CD8-positive, alpha-beta memory T cell (primary cell): ENCODE results near the gene CDKL2. TPM values are rescaled to one million over a fixed set of nuclear protein-coding genes. Genes with fewer than 3 reads are reported as not detected.
A peak's percentile ranks its signal among the peaks of the same experiment; 100 is the strongest.

Experiments
- CTCF ChIA-PET: fragments of 350-600 bp; sonication (Branson Sonifier 250); formaldehyde crosslinking; loops from one replicate; lab custom pipeline; 2021; ENCODE audit warnings: antibody characterized with exemption; lab: Charles Lee
- POLR2A ChIA-PET: fragments of 350-600 bp; sonication (Branson Sonifier 250); formaldehyde crosslinking; loops from one replicate; lab custom pipeline; 2021; ENCODE audit warnings: antibody characterized with exemption; lab: Charles Lee
- DNase-seq, 5 donors: peaks; one replicate each; pipeline versions ENCODE4 v3.0.0 to v3.0.0-alpha.2; 2020 to 2022; ENCODE audit warnings: mixed read lengths in 1 of 5
- H3K27ac ChIP-seq: one replicate; pipeline ENCODE4 v1.7.0; 2013; ENCODE audit warnings: low read depth, mild to moderate bottlenecking, low read length, moderate library complexity
- H3K27me3 ChIP-seq: 2 replicates; pipeline ENCODE4 v1.7.0; 2013; ENCODE audit warnings: low read length, mild to moderate bottlenecking; ENCODE audit not compliant: insufficient read depth, poor library complexity, severe bottlenecking
- H3K36me3 ChIP-seq: 2 replicates; pipeline ENCODE4 v1.7.0; 2013; ENCODE audit warnings: mild to moderate bottlenecking, low read length, moderate library complexity; ENCODE audit not compliant: insufficient read depth
- H3K4me1 ChIP-seq: 2 replicates; pipeline ENCODE4 v1.7.0; 2013; ENCODE audit warnings: mild to moderate bottlenecking, low read length, moderate library complexity; ENCODE audit not compliant: insufficient read depth
- H3K4me3 ChIP-seq: 2 replicates; pipeline ENCODE4 v1.7.0; 2013; ENCODE audit warnings: mild to moderate bottlenecking, low read length
- H3K9me3 ChIP-seq: 2 replicates; pipeline ENCODE4 v1.7.0; 2013; ENCODE audit warnings: mild to moderate bottlenecking, low read length
- H3K27ac Mint-ChIP-seq, 8 donors: one replicate each; pipeline ENCODE4 v1.8.0; 2020 to 2021; ENCODE audit warnings: mixed read lengths in 8 of 8, mild to moderate bottlenecking in 6 of 8, inconsistent platforms in 3 of 8, moderate library complexity in 3 of 8
- H3K27me3 Mint-ChIP-seq, 2 donors: one replicate each; pipeline ENCODE4 v1.8.0; 2020 to 2021; ENCODE audit warnings: mixed read lengths in 2 of 2, mild to moderate bottlenecking in 1 of 2, moderate library complexity in 1 of 2
- H3K36me3 Mint-ChIP-seq, 3 donors: one replicate each; pipeline ENCODE4 v1.8.0; 2020 to 2021; ENCODE audit warnings: mixed read lengths in 3 of 3, inconsistent platforms in 1 of 3, mild to moderate bottlenecking in 1 of 3
- H3K4me1 Mint-ChIP-seq, 3 donors: one replicate each; pipeline ENCODE4 v1.8.0; 2020 to 2021; ENCODE audit warnings: mixed read lengths in 3 of 3, inconsistent platforms in 1 of 3, mild to moderate bottlenecking in 1 of 3
- H3K4me3 Mint-ChIP-seq, 7 donors: one replicate each; pipeline ENCODE4 v1.8.0; 2020 to 2021; ENCODE audit warnings: mixed read lengths in 7 of 7, mild to moderate bottlenecking in 6 of 7, moderate library complexity in 4 of 7, inconsistent platforms in 2 of 7
- H3K9me3 Mint-ChIP-seq, 5 donors: one replicate each; pipeline ENCODE4 v1.8.0; 2020 to 2022; ENCODE audit warnings: mixed read lengths in 5 of 5, mild to moderate bottlenecking in 3 of 5, moderate library complexity in 2 of 5, inconsistent platforms in 1 of 5
- polyA plus RNA-seq: library from polyadenylated mRNA; unstranded; fragments of 300-500 nt; fragmentation: Illumina TruSeq; gene quantifications from one replicate; pipeline ENCODE4 v1.2.3, GENCODE V29; 2021
- total RNA-seq, 2 experiments: library from RNA; stranded (reverse); gene quantifications; one replicate each; pipeline ENCODE4 v1.2.3, GENCODE V29; 2021

CDKL2 gene
- under 1 TPM; 0.27 to 0.37 TPM for total RNA-seq
- 0.47 TPM for polyA plus RNA-seq

DNA sequence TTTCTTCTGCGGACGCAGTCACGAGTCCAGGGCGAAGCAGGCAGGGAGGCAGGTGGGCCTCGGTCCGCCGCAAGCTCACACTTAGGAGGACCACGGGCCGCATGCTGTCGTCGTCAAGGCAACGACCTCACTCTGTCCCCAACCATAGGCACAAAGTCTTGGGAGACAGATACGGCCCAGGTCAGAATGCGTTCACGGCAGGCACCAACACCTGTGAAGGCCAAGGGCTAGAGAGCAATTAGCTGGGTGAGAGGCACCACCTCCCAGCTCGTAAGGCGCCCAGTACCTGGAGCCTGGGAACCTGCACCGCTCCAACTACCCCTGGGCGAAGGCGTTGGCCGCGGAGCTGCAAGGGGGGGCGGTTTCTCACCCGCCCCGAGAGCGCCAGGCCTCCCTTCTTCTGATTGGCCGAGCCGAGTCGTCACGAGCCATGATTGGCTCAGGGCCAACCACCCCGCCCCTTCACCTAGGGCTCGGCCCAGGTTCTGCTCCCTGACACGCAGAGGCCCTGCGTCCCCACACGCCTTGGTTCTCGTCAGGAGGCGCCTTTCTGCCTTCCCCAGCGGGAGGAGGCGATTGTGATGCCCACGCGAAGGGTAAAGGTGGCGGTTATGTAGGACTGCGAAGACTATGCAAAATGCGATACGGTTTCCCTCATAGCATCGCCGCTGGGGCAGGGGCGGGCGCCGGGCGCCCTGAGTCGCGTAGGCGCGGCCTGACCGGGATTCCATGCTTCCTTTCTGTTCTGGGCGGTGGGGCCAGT is at the start of gene CDKL2:
CDKL2 (minus strand) TSS at position 355 of the 763 bp plus-strand sequence. CDS start 4,540 bp downstream, outside the sequence.
- Mint-ChIP-seq H3K27ac (peak within 1 kb of the TSS; percentile 79 to 95 (median 87)), H3K4me3 (peak within 1 kb of the TSS; percentile 78 to 96 (median 93)), H3K4me1 (peaks cover 7 to 15% (median 8%) of the 10 kb centered on the region in 3 donors), H3K9me3 (no peaks in the 10 kb centered on the region), H3K27me3 (peaks cover 0 to 3% of the 10 kb centered on the region in 2 donors), H3K36me3 (peaks cover 0 to 2% (median 0%) of the 10 kb centered on the region in 3 donors)
- no peaks in the 10 kb centered on the region for H3K36me3 ChIP-seq
- CTCF ChIA-PET = interaction anchor here (0.9 to 1.0 kb wide), 2 partner anchors 17 to 29 kb away, joined by 3 read pairs; no protein-coding TSS in a partner anchor
- H3K4me1 ChIP-seq = peaks cover 5% of the 10 kb centered on the region
- peak within 1 kb of the TSS; percentile 7 for H3K27ac ChIP-seq
- no peaks in the 10 kb centered on the region for H3K27me3 ChIP-seq
- POLR2A ChIA-PET = interaction anchor here (0.6 to 1.5 kb wide), 3 partner anchors 42 to 94 kb away, joined by 3 to 8 read pairs (median 8); partner anchors contain the start of genes G3BP2 and USO1
- peak within 1 kb of the TSS; percentile 98 for H3K4me3 ChIP-seq
- peak; percentile 91 to 95 (median 92) for DNase-seq
- no peaks in the 10 kb centered on the region for H3K9me3 ChIP-seq

DNA sequence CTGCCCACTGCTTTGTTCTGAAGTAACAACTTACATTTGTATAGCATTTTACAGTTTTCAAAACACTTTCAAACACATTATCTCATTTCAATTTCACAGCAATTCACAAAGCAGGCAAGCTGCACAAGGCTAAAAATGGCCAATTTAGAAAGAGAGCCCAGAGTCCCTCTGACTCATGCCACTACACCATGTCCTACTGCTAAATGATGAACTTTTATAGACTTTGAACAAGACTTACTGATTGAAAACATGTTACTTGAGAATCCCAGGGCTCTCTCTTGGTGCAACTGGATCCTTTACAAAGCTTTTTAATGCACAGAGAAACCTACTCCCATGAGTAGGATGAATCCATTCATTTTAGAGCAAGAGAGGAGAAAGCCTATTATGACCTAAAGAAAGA is 48.6 kb upstream of the CDKL2 start:
- Mint-ChIP-seq H3K9me3 (no peaks in the 10 kb centered on the region), H3K4me1 (peaks cover 17 to 27% (median 23%) of the 10 kb centered on the region in 3 donors), H3K27me3 (no peaks in the 10 kb centered on the region), H3K36me3 (peaks cover 0 to 1% (median 0%) of the 10 kb centered on the region in 3 donors), H3K4me3 (no peak overlapping the region), H3K27ac (no peak overlapping the region)
- Histone ChIP-seq H3K9me3 (no peaks in the 10 kb centered on the region), H3K36me3 (no peaks in the 10 kb centered on the region), H3K4me3 (no peak overlapping the region), H3K4me1 (peaks cover 13% of the 10 kb centered on the region), H3K27ac (no peak overlapping the region), H3K27me3 (no peaks in the 10 kb centered on the region)
- POLR2A ChIA-PET = no interaction called here
- DNase-seq = no peak
- CTCF ChIA-PET = no interaction called here

DNA sequence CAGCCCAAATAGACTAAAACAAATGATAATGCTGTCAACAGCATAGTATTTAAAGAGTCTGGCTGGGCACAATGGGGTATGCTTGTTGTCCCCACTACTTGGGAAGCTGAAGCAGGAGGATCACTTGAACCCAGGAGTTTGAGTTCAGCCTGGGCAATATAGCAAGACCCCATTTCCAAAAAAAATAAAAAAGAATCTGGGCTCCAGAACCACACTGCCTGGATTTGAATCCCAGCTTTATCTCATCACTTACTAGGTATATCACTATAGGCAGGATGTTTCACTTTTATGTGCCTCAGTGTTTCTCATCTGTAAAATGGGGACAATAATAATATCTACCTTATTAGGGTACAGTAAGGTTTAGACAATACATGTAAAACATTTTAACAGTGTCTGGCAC is 48.1 kb upstream of the CDKL2 start:
- H3K9me3 Mint-ChIP-seq = no peaks in the 10 kb centered on the region
- ChIA-PET POLR2A (no interaction called here), CTCF (no interaction called here)
- H3K4me1 Mint-ChIP-seq = peaks cover 18 to 27% (median 24%) of the 10 kb centered on the region in 3 donors
- DNase-seq = no peak
- no peaks in the 10 kb centered on the region for H3K27me3 Mint-ChIP-seq
- H3K27ac Mint-ChIP-seq = no peak overlapping the region
- no peak overlapping the region for H3K4me3 ChIP-seq
- H3K36me3 ChIP-seq = no peaks in the 10 kb centered on the region
- H3K27ac ChIP-seq = no peak overlapping the region
- H3K9me3 ChIP-seq = no peaks in the 10 kb centered on the region
- no peak overlapping the region for H3K4me3 Mint-ChIP-seq
- peaks cover 0 to 3% (median 1%) of the 10 kb centered on the region in 3 donors for H3K36me3 Mint-ChIP-seq
- peaks cover 15% of the 10 kb centered on the region for H3K4me1 ChIP-seq
- H3K27me3 ChIP-seq = no peaks in the 10 kb centered on the region

DNA sequence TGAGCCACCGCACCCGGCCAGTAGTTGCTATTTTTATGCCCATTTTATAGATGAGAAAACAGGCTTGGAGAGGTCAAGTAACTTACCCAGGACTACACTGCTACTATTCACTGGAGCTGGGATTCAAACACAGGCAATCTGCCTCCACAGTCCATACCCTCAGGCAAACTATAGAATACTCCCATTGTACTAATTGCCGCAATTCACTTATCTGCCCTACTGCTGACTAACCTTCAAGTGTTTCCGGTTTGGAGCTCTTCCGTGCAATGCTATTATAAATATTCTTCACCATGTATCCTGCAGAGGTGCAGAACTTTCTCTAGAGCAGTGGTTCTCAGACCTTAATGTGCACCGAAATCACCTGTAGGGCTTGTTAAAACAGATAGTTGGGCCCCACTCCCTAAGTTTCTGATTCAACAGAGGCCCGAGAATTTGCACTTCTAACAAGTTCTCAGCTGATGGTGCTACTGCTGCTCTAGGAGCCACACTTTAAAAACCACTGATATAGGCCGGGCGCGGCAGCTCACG is 44.7 kb upstream of the CDKL2 start:
- Mint-ChIP-seq H3K4me1 (peaks cover 27 to 32% (median 32%) of the 10 kb centered on the region in 3 donors), H3K27ac (peak overlapping the region in 4 of 8 donors; percentile 32 to 57 (median 42)), H3K9me3 (peaks cover 0 to 2% (median 0%) of the 10 kb centered on the region in 5 donors), H3K4me3 (peak overlapping the region in 1 of 7 donors; percentile 34), H3K27me3 (peaks cover 0 to 3% of the 10 kb centered on the region in 2 donors), H3K36me3 (peaks cover 0 to 24% (median 2%) of the 10 kb centered on the region in 3 donors)
- CTCF ChIA-PET = interaction anchor here (1.5 to 7.5 kb wide), 2 partner anchors 35 to 49 kb away, joined by 4 to 50 read pairs; partner anchors contain the start of gene USO1
- Histone ChIP-seq H3K27me3 (no peaks in the 10 kb centered on the region), H3K36me3 (no peaks in the 10 kb centered on the region), H3K9me3 (no peaks in the 10 kb centered on the region), H3K4me3 (no peak overlapping the region), H3K27ac (no peak overlapping the region), H3K4me1 (peaks cover 28% of the 10 kb centered on the region)
- POLR2A ChIA-PET = no interaction called here
- no peak for DNase-seq

DNA sequence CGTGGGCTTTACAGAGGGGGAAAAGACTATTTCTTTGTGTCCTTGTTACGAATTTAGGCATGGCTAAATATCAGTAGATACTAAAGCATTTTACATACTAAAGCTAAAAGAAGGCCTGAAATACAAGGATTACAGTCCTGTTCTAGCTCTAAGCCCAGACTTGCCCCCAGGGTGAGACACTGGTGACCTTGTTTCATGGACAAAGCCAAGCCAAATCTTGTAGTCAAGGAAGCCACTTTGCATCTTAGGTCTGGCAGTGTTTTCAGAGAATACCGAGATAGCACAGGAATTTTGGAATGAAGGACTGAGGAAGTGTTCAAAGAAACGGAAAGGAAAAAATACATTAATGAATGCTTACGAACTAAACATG is 43.6 kb upstream of the CDKL2 start:
- Mint-ChIP-seq H3K4me3 (peak overlapping the region; percentile 89 to 99 (median 98)), H3K27ac (peak overlapping the region; percentile 97 to 99 (median 99)), H3K4me1 (peaks cover 35 to 42% (median 42%) of the 10 kb centered on the region in 3 donors), H3K36me3 (peaks cover 0 to 24% (median 2%) of the 10 kb centered on the region in 3 donors), H3K27me3 (peaks cover 0 to 3% of the 10 kb centered on the region in 2 donors), H3K9me3 (peaks cover 0 to 2% (median 0%) of the 10 kb centered on the region in 5 donors)
- H3K27ac ChIP-seq = peak overlapping the region; percentile 98
- DNase-seq = no peak
- ChIA-PET CTCF (interaction anchor here (1.0 to 7.5 kb wide), 6 partner anchors 9 to 50 kb away, joined by 3 to 50 read pairs (median 6); partner anchors contain the start of gene USO1), POLR2A (interaction anchor here (0.8 to 3.6 kb wide), 4 partner anchors 9 to 50 kb away, joined by 3 to 54 read pairs (median 6); partner anchors contain the start of genes CDKL2 and USO1)
- H3K4me3 ChIP-seq = peak overlapping the region; percentile 91
- no peaks in the 10 kb centered on the region for H3K27me3 ChIP-seq
- H3K4me1 ChIP-seq = peaks cover 40% of the 10 kb centered on the region
- no peaks in the 10 kb centered on the region for H3K36me3 ChIP-seq
- no peaks in the 10 kb centered on the region for H3K9me3 ChIP-seq

DNA sequence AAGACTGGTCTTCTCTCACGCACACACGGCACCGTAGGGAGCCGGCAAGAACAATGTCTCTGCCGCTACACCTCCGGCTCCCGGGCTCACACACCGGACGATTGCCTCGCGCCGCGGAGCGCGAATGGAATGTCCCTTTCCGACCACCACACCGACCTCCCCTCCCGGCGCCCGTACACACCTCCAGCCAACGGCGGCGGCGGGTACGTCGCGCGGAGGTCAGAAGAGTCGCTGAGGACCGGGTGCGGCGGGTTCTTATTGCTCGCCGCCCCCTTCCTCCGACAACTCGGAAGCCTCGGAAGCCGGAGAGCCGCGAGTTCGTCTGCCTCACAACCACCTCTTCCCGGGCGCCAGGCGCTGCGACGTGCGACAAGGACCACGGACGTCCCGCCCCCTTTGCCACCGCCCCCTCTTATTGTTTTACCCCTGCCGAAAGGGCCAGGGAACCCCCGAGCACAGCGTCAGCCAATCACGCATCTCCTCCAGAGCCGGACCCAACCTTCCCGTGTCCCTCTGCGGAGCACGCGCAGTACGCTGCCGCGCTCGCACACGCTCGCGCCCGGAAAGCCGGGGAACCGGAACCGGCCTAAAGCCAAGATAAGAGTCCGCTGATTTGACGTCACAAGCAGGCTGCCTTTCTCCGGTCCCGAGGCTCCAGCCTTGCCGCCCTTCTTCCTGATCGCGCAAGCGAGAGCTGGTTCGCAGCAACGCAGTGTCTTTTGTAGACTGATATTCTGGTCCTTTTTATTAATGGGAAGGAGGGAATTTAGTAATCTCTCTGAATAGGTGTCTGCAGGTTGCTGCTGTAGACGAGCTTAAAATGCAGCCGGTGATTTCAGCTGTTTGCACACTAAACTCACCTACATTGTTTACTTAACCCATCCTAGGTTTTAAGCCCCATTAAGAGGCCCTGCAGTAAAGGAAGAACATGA is 43.0 kb upstream of the CDKL2 start, which contains the start of gene G3BP2:
G3BP2 (minus strand) TSS at position 385 of the 932 bp plus-strand sequence. CDS start 11,386 bp downstream, outside the sequence.
- peaks cover 0 to 2% (median 0%) of the 10 kb centered on the region in 5 donors for H3K9me3 Mint-ChIP-seq
- CTCF ChIA-PET = interaction anchor here (1.0 to 7.5 kb wide), 6 partner anchors 10 to 159 kb away, joined by 3 to 50 read pairs (median 7); partner anchors contain the start of genes RCHY1, THAP6 and USO1
- peaks cover 41 to 49% (median 49%) of the 10 kb centered on the region in 3 donors for H3K4me1 Mint-ChIP-seq
- POLR2A ChIA-PET = interaction anchor here (0.8 to 3.6 kb wide), 5 partner anchors 10 to 50 kb away, joined by 3 to 54 read pairs (median 4); partner anchors contain the start of genes CDKL2 and USO1
- Histone ChIP-seq H3K27me3 (no peaks in the 10 kb centered on the region), H3K27ac (peak within 1 kb of the TSS; percentile 98), H3K4me3 (peak within 1 kb of the TSS; percentile 91), H3K36me3 (no peaks in the 10 kb centered on the region), H3K9me3 (no peaks in the 10 kb centered on the region), H3K4me1 (peaks cover 46% of the 10 kb centered on the region)
- H3K4me3 Mint-ChIP-seq = peak within 1 kb of the TSS; percentile 89 to 99 (median 98)
- H3K27ac Mint-ChIP-seq = peak within 1 kb of the TSS; percentile 97 to 99 (median 99)
- peak; percentile 96 to 99 (median 97) for DNase-seq
- H3K36me3 Mint-ChIP-seq = peaks cover 0 to 24% (median 2%) of the 10 kb centered on the region in 3 donors
- H3K27me3 Mint-ChIP-seq = peaks cover 0 to 3% of the 10 kb centered on the region in 2 donors
